ENCODE data around the gene AHNAK2.
"Not testable (repeated sequence)": the region's sequence is repeated elsewhere in the genome, so short reads cannot be mapped to it uniquely, and the experiment has no call there.

Gene AHNAK2

GRCh38 chr14:104925855-104926609 is 52.1 kb downstream of the AHNAK2 start:
- DNase-seq (ENCODE audit: low spot score), result no peak

DNA sequence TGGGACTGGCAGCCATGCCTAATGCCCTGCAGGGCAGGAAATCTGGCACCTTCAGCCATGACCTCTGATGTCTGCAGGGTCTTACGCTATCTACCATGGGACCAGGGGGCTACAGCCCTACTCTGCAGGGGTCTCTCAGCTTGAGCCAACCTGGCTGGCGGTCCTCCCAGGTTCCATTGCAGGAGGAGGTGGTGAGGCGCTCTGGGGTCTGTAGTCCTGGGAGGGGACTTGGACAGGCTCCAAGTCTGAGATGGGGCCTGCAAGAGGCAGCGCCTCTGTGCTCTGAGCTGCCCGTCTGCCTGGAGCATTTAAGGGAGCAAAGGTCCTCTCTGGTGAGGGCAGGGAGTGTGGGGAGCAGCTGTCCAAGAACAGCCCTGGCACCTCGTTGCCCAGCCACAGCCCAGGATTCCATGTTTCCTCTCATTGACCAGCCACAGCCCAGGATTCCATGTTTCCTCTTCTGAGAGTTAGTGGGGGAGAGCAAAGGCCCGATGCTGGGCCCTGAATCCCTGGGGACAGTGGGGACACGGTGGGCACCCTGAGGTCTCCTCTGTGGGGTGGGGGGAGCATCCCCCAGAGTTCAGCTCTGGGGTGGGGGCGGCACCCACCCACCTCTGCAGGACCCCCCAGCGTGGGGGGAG is 52.8 kb downstream of the AHNAK2 start:
- no peak for DNase-seq (ENCODE audit: low spot score)

DNA sequence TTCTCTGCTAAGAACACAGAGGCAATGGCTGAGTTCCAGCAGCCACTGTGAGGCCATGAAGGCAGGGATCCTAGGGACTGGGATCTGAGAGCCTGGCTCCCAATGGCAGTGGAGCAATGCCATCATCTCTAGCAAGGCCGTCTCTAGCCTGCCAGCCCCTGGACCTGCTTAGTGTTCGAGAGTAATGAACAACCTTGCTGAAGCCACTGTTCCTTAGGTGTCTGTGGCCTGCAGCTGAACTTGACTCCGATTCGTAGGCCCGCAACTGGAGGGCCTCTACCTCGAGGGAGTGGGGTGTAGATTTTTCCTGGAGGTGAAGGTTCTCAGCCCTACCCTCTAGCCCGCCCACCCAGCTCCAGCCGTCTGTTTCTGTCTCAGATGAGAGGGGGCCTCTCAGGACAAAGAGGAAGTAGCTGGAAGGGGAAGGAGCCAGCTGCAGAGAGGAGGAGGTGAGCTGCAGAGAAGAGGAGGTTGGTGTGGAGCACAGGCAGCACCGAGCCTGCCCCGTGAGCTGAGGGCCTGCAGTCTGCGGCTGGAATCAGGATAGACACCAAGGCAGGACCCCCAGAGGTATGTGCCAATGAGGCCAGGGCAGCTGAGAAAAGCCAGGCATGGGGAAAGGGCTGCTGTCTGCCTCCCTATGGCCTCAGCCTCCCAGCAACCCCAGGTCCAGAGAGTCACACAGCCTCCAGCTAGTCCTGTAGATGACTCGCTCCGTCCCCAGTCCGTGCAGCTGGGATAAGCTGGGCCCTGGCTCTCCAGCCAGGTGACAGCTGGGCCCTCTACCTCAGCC is 53.6 kb downstream of the AHNAK2 start, which contains the start of gene PLD4:
Gene PLD4 (plus strand): TSS at position 459 of the 793 bp plus-strand sequence. CDS start 2,262 bp downstream, outside the sequence.
- DNase-seq (ENCODE audit: low spot score), result no peak

- no peak for DNase-seq (ENCODE audit: low spot score)
Measured at GRCh38 chr14:104923640-104924420, 54.3 kb downstream of the AHNAK2 start.

DNA sequence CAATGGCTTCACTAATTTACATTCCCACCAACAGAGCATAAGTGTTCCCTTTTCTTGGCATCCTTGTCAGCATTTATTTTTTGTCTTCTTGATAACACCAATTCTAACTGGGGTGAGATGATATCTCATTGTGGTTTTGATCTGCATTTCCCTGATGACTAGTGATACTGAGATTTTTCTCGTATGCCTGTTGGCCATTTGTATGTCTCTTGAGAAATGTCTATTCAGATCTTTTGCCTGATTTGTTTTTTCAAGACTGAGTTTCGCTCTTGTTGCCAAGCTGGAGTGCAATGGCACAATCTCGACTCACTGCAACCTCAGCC is 58.2 kb downstream of the AHNAK2 start:
- no peak for DNase-seq (ENCODE audit: low spot score)

- not testable (repeated sequence) for DNase-seq (ENCODE audit: low spot score)
Measured at GRCh38 chr14:104919152-104919992, 58.8 kb downstream of the AHNAK2 start.

- DNase-seq (ENCODE audit: low spot score), result no peak
Measured at GRCh38 chr14:104917993-104918392, 60.2 kb downstream of the AHNAK2 start.

DNA sequence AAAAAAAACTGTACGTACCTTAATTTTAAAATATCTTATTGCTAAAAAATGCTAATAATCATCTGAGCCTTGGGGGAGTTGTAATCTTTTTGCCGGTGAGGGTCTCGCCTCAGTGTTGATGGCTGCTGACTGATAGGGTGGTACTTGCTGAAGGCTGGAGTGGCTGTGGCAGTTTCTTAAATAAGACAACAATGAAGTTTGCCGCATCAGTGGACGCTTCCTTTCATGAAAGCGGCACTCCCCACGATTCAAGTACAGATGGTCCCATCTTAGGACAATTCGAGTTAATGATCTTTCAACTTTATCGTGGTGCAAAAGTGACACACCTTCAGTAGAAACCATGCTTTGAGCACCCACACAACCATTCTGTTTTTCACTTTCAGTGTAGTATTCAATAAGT is 61.1 kb downstream of the AHNAK2 start:
- no peak for DNase-seq (ENCODE audit: low spot score)

GRCh38 chr14:104913435-104913834 is 64.7 kb downstream of the AHNAK2 start:
- no peak for DNase-seq (ENCODE audit: low spot score)

DNA sequence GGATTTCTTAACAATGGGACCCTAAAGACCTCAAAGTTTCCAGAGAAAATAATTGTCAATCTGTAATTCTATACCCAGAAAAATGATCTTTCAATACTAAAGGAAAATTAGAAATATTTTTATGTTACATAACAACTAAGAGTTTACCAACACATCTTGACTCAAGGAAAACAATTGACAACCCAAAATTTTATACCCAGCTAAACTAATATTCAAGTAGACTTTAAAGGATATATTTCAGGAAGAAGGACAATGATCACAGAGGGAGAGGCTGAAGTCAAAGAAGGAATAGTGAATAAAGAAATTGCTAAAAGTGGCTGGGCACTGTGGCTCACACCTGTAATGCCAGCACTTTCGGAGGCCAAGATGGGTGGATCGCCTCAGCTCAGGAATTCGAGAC is 66.1 kb downstream of the AHNAK2 start:
- DNase-seq (ENCODE audit: low spot score), result no peak

DNA sequence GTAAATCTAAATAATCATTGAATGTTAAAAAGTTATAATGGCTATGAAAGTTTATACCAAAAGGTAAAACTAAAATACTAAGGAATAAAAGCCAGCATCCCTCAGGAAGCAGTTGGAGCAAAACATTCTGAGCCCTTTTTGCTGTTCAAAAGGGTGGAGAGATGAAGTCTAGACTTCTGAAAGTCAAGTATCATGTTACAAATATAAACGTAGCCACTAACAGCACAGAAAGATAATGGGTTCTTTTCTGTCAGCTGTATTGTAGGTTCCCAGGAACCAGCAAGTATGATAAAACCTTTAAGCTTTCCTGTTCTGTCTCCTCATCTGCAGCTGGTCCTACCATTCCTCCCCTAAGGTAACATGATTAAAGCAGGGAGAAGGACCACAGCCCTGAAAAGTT is 69.9 kb downstream of the AHNAK2 start:
- no peak for DNase-seq (ENCODE audit: low spot score)

GRCh38 chr14:104905579-104905933 is 72.6 kb downstream of the AHNAK2 start:
- DNase-seq (ENCODE audit: low spot score), result not testable (repeated sequence)

DNA sequence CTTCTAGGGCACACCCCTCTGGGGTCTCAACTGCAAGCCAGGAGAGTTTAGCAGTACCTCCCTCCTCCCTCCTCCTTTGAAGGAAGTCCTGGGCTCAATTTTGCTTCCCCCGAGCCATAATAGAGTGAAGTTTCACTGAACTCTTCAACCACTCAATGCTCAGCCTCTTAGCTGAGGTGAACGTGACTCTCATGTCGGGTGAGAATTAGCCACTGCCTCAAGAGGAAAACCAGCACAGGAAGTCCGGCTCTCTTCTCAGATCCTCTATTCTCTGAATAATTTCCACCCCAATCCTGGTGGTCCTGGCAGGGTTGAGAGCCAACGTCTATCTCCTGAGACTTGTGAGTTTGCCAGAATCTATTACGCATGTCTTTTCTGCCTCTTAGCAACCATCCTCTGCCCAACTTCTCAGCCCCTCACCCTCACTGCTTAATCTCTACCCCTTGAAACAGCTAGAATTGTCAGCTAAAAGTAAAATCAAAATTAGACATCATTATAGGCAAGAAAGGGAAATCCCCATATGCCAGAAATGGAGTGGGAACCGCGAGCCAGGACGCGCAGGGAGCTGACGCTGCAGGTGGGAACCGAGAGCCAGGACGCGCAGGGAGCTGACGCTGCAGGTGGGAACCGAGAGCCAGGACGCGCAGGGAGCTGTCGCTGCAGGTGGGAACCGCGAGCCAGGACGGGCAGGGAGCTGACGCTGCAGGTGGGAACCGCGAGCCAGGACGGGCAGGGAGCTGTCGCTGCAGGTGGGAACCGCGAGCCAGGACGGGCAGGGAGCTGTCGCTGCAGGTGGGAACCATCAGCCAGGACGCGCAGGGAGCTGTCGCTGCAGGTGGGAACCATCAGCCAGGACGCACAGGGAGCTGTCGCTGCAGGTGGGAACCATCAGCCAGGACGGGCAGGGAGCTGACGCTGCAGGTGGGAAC is 73.3 kb downstream of the AHNAK2 start:
- not testable (repeated sequence) for DNase-seq (ENCODE audit: low spot score)

GRCh38 chr14:104903990-104904389 is 74.2 kb downstream of the AHNAK2 start:
- DNase-seq (ENCODE audit: low spot score), result no peak

DNA sequence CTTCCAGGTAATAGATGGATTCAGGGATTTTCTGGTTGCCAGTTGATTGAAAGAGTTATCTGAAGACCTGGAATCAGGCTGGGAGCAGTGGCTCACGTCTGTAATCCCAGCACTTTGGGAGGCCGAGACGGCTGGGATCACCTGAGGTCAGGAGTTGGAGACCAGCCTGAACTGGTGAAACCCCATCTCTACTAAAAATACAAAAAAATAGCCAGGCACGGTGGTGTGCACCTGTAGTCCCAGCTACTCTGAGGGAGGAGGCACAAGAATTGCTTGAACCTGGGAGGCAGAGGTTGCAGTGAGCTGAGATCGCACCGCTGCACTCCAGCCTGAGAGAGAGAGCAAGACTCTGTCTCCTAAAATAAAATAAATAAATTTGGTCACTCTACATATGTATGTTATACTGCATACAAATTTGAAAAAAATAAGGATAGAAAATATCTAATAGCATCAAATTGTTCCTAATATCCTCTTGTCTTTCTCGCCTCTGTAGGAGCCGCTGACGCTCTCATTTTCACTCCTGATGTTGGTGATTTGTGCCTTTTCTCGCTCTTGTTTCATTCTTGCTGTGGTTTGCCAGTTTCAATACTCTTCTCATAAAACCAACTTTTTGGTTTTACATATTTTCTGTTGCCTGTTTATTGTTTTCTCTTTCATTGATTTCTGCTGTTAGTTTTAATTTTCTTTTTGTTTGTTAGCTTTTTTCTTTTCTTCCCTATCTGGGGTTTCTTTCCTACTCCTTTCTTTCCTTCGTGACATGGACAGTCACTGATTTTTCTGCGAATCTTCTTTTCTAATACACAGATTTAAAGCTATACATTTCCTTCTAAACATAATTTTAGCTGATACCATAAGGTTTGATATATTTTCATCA is 77.3 kb downstream of the AHNAK2 start:
- no peak for DNase-seq (ENCODE audit: low spot score)

- no peak for DNase-seq (ENCODE audit: low spot score)
Measured at GRCh38 chr14:104899781-104900180, 78.4 kb downstream of the AHNAK2 start.

DNA sequence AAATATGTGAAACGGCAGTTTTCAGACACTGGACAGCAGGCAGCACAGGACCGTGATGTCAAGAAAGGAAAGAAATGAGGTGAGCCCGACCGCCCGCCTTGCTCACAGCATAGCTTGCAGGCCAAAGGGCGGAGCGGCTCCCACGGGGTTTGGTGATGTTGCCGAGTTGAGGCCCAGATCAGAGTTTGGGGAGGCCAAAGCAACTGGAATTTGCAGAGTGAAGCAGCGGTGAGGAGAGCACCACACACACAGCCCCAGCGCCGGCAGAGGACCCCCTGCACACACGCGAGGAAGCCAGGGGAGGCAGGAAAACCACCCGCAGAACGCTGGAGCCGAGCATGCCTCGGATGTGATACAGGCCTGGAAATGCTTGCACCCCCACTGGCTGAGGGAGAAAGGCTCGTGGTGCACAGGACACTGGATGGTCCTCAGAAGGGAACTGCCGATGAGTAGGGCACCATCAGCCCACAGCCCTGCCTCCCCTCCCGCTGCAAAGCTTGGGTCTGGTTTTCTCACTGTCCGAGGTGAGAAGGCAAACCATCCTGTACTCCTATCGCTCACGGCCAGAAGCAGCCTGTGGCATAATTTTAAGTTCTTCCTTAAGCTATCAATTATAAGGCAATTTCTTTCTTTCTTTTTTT is 79.2 kb downstream of the AHNAK2 start:
- DNase-seq (ENCODE audit: low spot score), result no peak

DNA sequence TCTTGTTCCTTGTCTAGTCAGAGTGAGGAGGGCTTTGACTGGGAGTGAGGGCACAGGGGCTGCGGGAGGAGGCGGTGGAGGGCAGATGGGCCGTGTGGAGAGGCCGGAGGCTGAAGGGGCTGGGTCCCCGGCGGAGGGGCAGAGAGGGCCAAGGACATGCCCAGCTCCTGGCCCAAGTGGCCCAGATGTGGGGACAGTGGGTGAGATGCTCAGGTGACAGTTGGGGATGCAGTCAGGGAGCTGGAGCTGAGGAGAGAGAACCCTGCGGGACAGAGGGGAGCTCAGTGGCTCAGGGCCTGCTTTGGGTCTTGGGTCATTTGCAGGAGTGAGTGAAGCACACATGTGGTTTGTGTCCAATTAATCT is 80.0 kb downstream of the AHNAK2 start:
- DNase-seq (ENCODE audit: low spot score), result no peak
